Left ventricle myocardium inferior (tissue), 1 donor: Measurements from ENCODE around the gene CALM1. TPM values are rescaled to one million over a fixed set of nuclear protein-coding genes. Genes with fewer than 3 reads are reported as not detected.

Experiments
- DNase-seq: peaks from one replicate; pipeline ENCODE4 v3.0.0-alpha.2; 2020
- H3K27ac ChIP-seq: fragments of 200-600 bp; replicated peaks from 2 replicates; pipeline ENCODE4 v1.8.0; 2021
- H3K27me3 ChIP-seq: fragments of 200-600 bp; 2 replicates; pipeline ENCODE4 v1.8.0; 2021; ENCODE audit warnings: low read depth
- H3K36me3 ChIP-seq: fragments of 200-600 bp; 2 replicates; pipeline ENCODE4 v1.8.0; 2021
- H3K4me1 ChIP-seq: fragments of 200-600 bp; 2 replicates; pipeline ENCODE4 v1.8.0; 2021
- H3K4me3 ChIP-seq: fragments of 200-600 bp; 2 replicates; pipeline ENCODE4 v1.8.0; 2021; ENCODE audit warnings: mild to moderate bottlenecking, moderate library complexity
- H3K9me3 ChIP-seq: fragments of 200-600 bp; replicated peaks from 2 replicates; pipeline ENCODE4 v1.8.0; 2021
- intact Hi-C: fragments of 100-400 bp; cut with micrococcal nuclease; formaldehyde crosslinking; loops from one replicate; pipeline ENCODE4 v1.11.0; 2022
- total RNA-seq: library from RNA; stranded (reverse); fragmentation: NEBNext Ultra II Directional; extraction: Animal tissue kit (Norgen Biotek cat#: 25700); gene quantifications from one replicate; pipeline ENCODE4 v1.2.1, GENCODE V29; 2021
- TF ChIP-seq, protein P1 (sequence below): fragments of 200-600 bp; IDR thresholded peaks from 2 replicates; pipeline ENCODE4 v1.8.0; 2021; ENCODE audit warnings: antibody characterized with exemption, mild to moderate bottlenecking, borderline replicate concordance
- donor health status: DM: no; HTN: yes; CAD: no; lungs with severe emphysema.

Gene CALM1
- total RNA-seq, 1 donor from 2014 or later = 503 TPM

DNA sequence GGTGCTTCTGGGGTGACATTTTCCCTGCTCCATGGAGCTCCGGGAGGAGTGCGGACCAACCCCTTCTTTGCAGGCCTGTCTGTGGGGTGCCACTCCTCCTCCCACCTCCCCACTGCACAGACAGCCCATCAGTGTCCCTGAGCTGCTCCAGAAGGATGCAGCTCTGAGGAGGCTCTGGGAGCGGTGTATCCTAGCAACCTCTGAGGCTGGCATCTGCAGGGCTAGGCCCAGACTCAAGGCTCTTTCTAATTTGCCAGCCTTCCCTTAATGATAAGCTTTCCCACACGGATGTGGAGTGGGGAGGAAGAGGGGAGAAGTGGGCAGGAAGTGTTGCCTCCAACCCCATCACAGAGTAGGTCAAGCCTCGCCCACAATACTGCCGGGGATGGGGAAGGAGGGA, 59.7 kb downstream of the CALM1 start:
- peaks cover 18% of the 10 kb centered on the region for H3K4me1 ChIP-seq
- intact Hi-C loops = no loop called here
- no peaks in the 10 kb centered on the region for H3K27me3 ChIP-seq
- no peaks in the 10 kb centered on the region for H3K36me3 ChIP-seq
- no peak for DNase-seq
- TF ChIP-seq, protein P1, sequence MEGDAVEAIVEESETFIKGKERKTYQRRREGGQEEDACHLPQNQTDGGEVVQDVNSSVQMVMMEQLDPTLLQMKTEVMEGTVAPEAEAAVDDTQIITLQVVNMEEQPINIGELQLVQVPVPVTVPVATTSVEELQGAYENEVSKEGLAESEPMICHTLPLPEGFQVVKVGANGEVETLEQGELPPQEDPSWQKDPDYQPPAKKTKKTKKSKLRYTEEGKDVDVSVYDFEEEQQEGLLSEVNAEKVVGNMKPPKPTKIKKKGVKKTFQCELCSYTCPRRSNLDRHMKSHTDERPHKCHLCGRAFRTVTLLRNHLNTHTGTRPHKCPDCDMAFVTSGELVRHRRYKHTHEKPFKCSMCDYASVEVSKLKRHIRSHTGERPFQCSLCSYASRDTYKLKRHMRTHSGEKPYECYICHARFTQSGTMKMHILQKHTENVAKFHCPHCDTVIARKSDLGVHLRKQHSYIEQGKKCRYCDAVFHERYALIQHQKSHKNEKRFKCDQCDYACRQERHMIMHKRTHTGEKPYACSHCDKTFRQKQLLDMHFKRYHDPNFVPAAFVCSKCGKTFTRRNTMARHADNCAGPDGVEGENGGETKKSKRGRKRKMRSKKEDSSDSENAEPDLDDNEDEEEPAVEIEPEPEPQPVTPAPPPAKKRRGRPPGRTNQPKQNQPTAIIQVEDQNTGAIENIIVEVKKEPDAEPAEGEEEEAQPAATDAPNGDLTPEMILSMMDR = no peak
- no peak overlapping the region for H3K27ac ChIP-seq
- H3K4me3 ChIP-seq = no peak overlapping the region
- H3K9me3 ChIP-seq = no peaks in the 10 kb centered on the region

DNA sequence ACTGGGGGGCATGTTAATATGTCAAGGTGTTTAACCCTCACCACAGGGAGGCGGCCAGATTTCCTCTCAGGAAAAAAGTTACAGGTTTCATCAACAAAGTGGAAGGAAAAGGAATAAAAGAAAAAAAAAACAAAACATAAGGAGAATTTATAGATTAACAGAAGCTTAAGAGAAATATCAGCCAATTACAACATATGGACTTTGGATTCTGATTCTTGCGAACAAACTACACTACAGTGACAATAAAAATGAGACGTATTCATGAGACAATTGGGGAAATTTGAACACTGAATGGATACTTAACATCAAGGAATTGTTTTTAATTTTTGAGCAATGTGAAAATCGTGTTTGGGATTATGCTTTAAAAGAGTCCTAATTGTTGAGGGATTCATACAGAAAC, 60.4 kb downstream of the CALM1 start:
- no peak overlapping the region for H3K4me3 ChIP-seq
- TF ChIP-seq, protein P1 = no peak
- H3K36me3 ChIP-seq = no peaks in the 10 kb centered on the region
- H3K27me3 ChIP-seq = no peaks in the 10 kb centered on the region
- H3K27ac ChIP-seq = no peak overlapping the region
- intact Hi-C loops = no loop called here
- no peak for DNase-seq
- H3K9me3 ChIP-seq = no peaks in the 10 kb centered on the region
- H3K4me1 ChIP-seq = peaks cover 18% of the 10 kb centered on the region

Other genes starting within 250 kb of the CALM1 start
- gene PSMC1, start 140.5 kb upstream of the CALM1 start, total RNA-seq = 121 TPM
- 10.5 TPM for gene NRDE2, start 65.1 kb upstream of the CALM1 start, total RNA-seq